Measurements from ENCODE around the gene S1PR1.

The S1PR1 gene

GRCh38 chr1:101242324-101243050 is 5.7 kb downstream of the S1PR1 start:
- no peak for TF ChIP-seq CTCF (IDR thresholded peaks at IDR 0.05; ENCODE audit: low read depth, low read length)
- DNase-seq (ENCODE audit: extremely low read depth, low read depth), result no peak

GRCh38 chr1:101243751-101244150 is 6.9 kb downstream of the S1PR1 start:
- TF ChIP-seq CTCF (IDR thresholded peaks at IDR 0.05; ENCODE audit: low read depth, low read length), result no peak
- no peak for DNase-seq (ENCODE audit: extremely low read depth, low read depth)

GRCh38 chr1:101244842-101245241 is 8.0 kb downstream of the S1PR1 start:
- DNase-seq (ENCODE audit: extremely low read depth, low read depth), result no peak
- no peak for TF ChIP-seq CTCF (IDR thresholded peaks at IDR 0.05; ENCODE audit: low read depth, low read length)

GRCh38 chr1:101245246-101245927 is 8.6 kb downstream of the S1PR1 start:
- no peak for TF ChIP-seq CTCF (IDR thresholded peaks at IDR 0.05; ENCODE audit: low read depth, low read length)
- no peak for DNase-seq (ENCODE audit: extremely low read depth, low read depth)

- TF ChIP-seq CTCF (IDR thresholded peaks at IDR 0.05; ENCODE audit: low read depth, low read length), result no peak
- no peak for DNase-seq (ENCODE audit: extremely low read depth, low read depth)
These were observed 10.8 kb downstream of the S1PR1 start for GRCh38 chr1:101247404-101248287.

- TF ChIP-seq CTCF (IDR thresholded peaks at IDR 0.05; ENCODE audit: low read depth, low read length), result no peak
- no peak for DNase-seq (ENCODE audit: extremely low read depth, low read depth)
These were observed 13.4 kb downstream of the S1PR1 start for GRCh38 chr1:101250222-101250621.
